ENCODE measurements around the gene LMNTD1. TPM values are rescaled to one million over a fixed set of nuclear protein-coding genes. Genes with fewer than 3 reads are reported as not detected.
"Not testable (repeated sequence)": the region's sequence is repeated elsewhere in the genome, so short reads cannot be mapped to it uniquely, and the experiment has no call there.

Gene LMNTD1
- total RNA-seq, 1 experiment from 2014 or later = 1.9 TPM

DNA sequence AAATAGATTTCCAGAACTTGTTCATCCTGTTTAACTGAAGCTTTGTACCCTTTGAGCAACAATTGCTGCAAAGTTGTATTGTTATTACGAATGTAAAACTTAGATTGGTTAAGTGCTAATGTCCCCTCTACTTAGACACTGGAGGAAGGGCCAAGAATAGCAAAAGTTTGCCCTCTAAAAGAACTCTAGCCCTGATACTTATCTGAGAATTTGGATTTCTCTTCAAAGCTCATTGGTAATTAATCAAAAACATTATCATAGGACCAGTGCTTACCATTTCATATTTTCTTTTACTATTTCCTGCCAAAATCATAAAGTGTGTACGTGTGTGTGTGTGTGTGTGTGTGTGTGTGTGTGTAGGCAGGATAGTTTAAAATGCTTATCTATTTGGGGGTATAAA lies 58.2 kb downstream of the LMNTD1 start:
- H3K36me3 ChIP-seq = no peaks in the 10 kb centered on the region
- H3K4me1 ChIP-seq (replicated peaks) = peaks cover 15% of the 10 kb centered on the region
- H3K4me3 ChIP-seq = no peak overlapping the region
- H3K27me3 ChIP-seq (replicated peaks) = no peaks in the 10 kb centered on the region
- no peak for DNase-seq (ENCODE audit: low read depth in 1 of 2, low spot score in 2 of 2)
- H3K9me3 ChIP-seq (replicated peaks) = 0 out of 2 replicates have a peak, but pooled peaks cover 2% of the 10 kb centered on the region
- H3K27ac ChIP-seq = 0 out of 2 replicates have a peak overlapping the region, but pooled peaks have one; percentile 6

DNA sequence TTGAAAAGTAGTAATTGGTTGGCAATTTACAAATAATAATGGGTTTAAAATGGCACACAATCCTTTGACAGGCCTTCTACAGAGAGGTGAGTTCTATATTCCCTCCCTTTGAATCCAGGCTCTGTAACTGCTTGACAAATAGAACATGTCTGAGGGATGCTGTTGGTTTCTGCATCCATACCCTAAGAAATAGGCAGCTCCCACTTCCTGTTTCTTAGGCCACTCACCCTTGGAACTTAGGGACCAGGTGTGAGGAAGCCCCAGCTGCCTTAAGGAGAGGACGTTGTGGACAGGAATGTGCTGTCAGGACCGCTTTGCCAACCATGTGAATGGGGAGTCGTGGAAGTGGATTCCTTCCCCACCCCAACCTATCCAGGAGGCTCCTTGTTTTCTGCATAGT lies 59.4 kb downstream of the LMNTD1 start:
- Histone ChIP-seq H3K9me3 (replicated peaks) (0 out of 2 replicates have a peak, but pooled peaks cover 2% of the 10 kb centered on the region), H3K4me1 (replicated peaks) (peaks cover 15% of the 10 kb centered on the region), H3K36me3 (no peaks in the 10 kb centered on the region), H3K27ac (no peak overlapping the region), H3K27me3 (replicated peaks) (no peaks in the 10 kb centered on the region), H3K4me3 (no peak overlapping the region)
- DNase-seq (ENCODE audit: low read depth in 1 of 2, low spot score in 2 of 2) = no peak

DNA sequence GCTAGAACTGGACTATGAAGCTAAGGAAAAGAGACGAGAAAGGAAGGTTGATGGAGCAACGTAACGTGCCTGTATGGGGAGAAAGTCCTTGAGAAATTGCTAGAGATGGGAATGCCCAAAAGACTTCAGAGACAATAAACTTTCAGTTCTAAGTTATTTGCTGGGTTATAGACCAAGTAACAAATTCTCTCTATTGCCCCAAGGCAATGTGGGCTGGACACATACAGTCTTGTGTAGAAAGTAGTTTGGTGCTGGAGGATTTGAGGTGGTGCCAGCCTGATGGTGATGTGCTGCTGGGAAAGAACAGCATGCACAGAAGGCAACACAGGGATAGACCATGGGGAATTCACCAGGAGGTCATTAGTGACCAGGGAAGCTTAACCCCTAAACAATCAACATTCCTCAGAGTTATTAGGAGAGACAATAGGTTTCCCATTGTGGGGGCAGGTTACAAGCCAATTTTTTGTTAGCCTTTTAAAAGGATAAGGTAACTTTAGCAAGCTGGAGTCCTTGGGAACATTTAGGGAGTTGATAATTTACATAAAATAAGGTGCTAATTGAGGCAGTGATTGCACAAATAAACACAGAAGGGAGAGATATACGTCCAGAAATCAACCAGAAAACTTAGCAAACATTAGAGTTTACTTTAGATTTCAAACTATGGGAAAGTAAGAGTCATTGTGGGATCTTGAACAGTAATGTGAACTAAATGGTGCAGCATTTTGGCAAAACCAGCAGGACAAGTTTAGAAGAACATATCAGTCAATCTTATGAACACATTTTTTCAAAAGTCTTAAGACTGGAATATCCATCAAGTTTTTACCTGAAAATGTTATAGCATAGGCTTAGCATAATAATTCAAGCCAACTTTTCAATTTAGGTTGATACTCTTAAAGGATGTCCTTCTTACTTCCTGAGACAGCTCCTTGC lies 61.4 kb downstream of the LMNTD1 start:
- Histone ChIP-seq H3K4me3 (no peak overlapping the region), H3K36me3 (no peaks in the 10 kb centered on the region), H3K27ac (no peak overlapping the region), H3K9me3 (replicated peaks) (no peaks in the 10 kb centered on the region), H3K27me3 (replicated peaks) (no peaks in the 10 kb centered on the region), H3K4me1 (replicated peaks) (peaks cover 15% of the 10 kb centered on the region)
- DNase-seq (ENCODE audit: low read depth in 1 of 2, low spot score in 2 of 2) = no peak

DNA sequence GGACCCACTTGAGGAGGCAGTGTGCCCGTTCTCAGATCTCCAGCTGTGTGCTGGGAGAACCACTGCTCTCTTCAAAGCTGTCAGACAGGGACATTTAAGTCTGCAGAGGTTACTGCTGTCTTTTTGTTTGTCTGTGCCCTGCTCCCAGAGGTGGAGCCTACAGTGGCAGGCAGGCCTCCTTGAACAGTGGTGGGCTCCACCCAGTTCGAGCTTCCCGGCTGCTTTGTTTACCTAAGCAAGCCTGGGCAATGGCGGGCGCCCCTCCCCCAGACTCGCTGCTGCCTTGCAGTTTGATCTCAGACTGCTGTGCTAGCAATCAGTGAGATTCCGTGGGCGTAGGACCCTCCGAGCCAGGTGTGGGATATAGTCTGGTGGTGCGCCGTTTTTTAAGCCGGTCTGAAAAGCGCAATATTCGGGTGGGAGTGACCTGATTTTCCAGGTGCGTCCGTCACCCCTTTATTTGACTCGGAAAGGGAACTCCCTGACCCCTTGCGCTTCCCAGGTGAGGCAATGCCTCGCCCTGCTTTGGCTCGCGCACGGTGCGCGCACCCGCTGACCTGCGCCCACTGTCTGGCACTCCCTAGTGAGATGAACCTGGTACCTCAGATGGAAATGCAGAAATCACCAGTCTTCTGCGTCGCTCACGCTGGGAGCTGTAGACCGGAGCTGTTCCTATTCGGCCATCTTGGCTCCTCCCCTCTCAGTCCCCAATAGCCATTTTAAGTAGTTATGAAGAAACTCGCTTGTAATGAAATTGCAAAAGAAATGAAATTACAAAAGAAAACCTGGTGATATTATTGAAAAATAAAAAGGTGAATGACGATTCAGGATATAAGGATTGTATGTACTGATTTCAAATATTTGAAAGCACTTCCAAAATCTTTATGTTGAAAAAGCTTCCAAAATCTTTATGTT lies 63.9 kb downstream of the LMNTD1 start:
- H3K36me3 ChIP-seq; H3K9me3 ChIP-seq (replicated peaks); H3K4me3 ChIP-seq; H3K27me3 ChIP-seq (replicated peaks); DNase-seq (ENCODE audit: low read depth in 1 of 2, low spot score in 2 of 2); H3K27ac ChIP-seq; H3K4me1 ChIP-seq (replicated peaks): not testable (repeated sequence)

DNA sequence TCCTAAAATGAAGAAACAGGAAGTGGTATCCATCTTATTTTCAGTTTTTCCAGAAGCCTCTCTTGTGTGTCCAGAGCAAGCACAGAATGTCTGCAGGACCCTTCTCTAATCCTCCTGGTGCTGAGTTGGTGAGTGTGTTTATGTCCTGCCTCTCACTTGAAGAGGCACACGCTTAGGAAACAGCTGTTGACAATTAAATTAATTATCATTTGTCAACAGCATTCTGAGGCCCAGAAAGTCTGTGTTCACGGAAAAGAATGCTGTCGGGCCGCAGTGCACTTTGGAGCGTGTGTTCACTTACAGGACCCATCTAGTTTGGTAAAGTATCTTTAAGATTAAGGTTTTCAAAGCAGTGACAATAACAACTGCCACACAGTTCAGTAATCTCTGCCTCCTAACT lies 70.5 kb downstream of the LMNTD1 start:
- Histone ChIP-seq H3K36me3 (no peaks in the 10 kb centered on the region), H3K27ac (no peak overlapping the region), H3K4me3 (no peak overlapping the region), H3K27me3 (replicated peaks) (no peaks in the 10 kb centered on the region), H3K4me1 (replicated peaks) (no peaks in the 10 kb centered on the region), H3K9me3 (replicated peaks) (no peaks in the 10 kb centered on the region)
- DNase-seq (ENCODE audit: low read depth in 1 of 2, low spot score in 2 of 2) = no peak

DNA sequence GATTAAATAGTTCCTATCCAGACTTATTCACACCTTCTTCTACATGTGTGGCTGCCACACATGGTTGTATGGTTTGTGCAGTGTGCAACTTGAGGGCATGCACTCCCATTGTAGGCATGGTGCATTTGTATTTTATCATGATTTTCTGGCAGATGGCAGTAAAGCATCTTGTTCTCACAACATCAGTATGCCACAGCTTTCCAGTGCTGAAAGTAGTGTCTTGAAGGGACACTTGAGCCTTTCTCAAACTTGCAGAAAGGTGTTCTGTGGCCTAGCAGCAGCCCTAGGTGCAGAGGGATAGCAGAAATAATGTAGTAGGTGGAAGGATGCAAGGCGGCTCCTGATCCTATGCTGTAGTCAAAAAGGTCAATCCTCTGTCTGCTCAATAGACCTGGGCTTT lies 72.9 kb downstream of the LMNTD1 start:
- no peak overlapping the region for H3K4me3 ChIP-seq
- no peaks in the 10 kb centered on the region for H3K9me3 ChIP-seq (replicated peaks)
- no peak overlapping the region for H3K27ac ChIP-seq
- no peaks in the 10 kb centered on the region for H3K27me3 ChIP-seq (replicated peaks)
- no peaks in the 10 kb centered on the region for H3K4me1 ChIP-seq (replicated peaks)
- no peaks in the 10 kb centered on the region for H3K36me3 ChIP-seq
- no peak for DNase-seq (ENCODE audit: low read depth in 1 of 2, low spot score in 2 of 2)

DNA sequence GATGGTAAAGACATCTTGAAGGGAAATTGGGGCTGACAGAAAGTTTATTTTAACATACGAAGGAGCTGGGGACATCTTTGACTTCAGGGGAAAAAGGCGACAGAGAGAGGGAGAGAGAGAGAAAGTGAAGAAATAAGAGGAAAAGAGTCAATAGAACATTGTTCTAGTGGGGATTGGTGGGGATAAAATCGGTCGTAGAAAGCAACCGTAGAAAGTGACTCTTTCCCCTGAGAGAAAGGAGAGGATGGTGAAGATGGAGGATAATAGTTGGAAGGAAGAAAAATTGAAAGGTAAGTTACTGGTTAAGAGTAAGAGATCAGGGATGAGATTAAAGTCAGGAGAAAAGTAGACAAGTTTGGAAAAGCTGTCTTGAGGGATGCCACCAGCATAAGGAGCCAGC lies 75.9 kb downstream of the LMNTD1 start:
- H3K36me3 ChIP-seq = no peaks in the 10 kb centered on the region
- no peaks in the 10 kb centered on the region for H3K9me3 ChIP-seq (replicated peaks)
- H3K4me1 ChIP-seq (replicated peaks) = no peaks in the 10 kb centered on the region
- DNase-seq (ENCODE audit: low read depth in 1 of 2, low spot score in 2 of 2) = no peak
- no peaks in the 10 kb centered on the region for H3K27me3 ChIP-seq (replicated peaks)
- H3K4me3 ChIP-seq = no peak overlapping the region
- no peak overlapping the region for H3K27ac ChIP-seq

DNA sequence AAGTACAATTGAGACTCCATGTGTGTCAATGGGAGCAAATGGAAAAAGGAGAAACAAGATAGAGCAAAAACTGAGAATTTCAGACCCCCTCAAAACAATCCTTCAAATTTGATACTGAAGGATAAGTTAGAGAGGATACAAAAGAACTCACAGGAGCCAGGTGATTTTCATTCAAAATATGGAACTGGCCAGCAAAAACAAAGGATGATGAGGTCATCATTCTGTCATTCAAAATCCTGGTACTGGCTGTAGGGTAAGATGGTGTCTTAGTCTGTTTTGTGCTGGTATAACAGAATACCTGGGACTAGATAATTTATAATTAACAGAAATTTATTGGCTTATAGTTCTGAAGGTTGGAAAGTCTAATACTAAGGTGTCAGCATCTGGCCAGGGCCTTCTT lies 80.6 kb downstream of the LMNTD1 start:
- H3K4me1 ChIP-seq (replicated peaks) = no peaks in the 10 kb centered on the region
- H3K4me3 ChIP-seq = no peak overlapping the region
- H3K36me3 ChIP-seq = no peaks in the 10 kb centered on the region
- no peaks in the 10 kb centered on the region for H3K9me3 ChIP-seq (replicated peaks)
- H3K27me3 ChIP-seq (replicated peaks) = no peaks in the 10 kb centered on the region
- DNase-seq (ENCODE audit: low read depth in 1 of 2, low spot score in 2 of 2) = no peak
- no peak overlapping the region for H3K27ac ChIP-seq

DNA sequence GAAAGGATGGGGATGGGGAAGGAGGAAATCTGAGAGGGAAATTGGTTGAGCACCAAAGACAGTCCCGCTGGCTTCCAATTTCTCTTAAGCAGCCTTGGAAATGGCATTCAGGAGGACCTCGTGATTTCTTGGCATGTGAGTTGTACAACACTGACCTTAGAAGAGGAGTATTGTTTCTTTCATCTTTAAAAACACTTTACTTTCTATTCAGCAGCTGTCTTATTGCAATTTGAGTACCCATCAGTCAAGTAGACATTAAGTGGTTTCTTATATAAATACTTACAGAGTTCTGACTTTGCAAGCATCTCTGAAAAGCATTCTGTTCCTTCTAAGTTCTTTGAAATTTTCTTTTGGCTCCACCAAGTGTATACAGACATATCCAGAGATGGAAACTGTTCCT lies 83.2 kb downstream of the LMNTD1 start:
- no peaks in the 10 kb centered on the region for H3K9me3 ChIP-seq (replicated peaks)
- H3K27me3 ChIP-seq (replicated peaks) = no peaks in the 10 kb centered on the region
- H3K36me3 ChIP-seq = no peaks in the 10 kb centered on the region
- no peak overlapping the region for H3K4me3 ChIP-seq
- H3K27ac ChIP-seq = no peak overlapping the region
- H3K4me1 ChIP-seq (replicated peaks) = no peaks in the 10 kb centered on the region
- DNase-seq (ENCODE audit: low read depth in 1 of 2, low spot score in 2 of 2) = no peak

DNA sequence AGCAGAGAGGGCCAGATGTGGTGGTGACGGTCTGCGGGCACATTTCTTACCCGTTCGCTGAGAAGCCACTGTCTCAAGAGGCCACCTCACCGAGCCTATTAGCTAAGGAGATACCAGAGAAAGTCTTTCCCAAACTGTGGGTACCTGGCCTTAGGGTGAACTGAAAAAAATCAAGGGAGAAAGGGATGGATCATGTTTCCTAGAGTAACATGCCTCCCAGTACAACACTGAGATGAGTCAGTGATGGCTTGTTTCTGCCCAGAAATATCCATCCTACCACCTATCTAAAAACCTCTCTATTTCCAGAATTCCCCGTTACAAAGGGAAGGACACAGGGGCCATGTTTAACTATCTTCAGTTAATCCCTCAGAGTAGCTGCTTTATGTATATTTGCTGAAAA lies 83.7 kb downstream of the LMNTD1 start:
- H3K27me3 ChIP-seq (replicated peaks) = no peaks in the 10 kb centered on the region
- no peak overlapping the region for H3K27ac ChIP-seq
- no peak overlapping the region for H3K4me3 ChIP-seq
- DNase-seq (ENCODE audit: low read depth in 1 of 2, low spot score in 2 of 2) = no peak
- no peaks in the 10 kb centered on the region for H3K36me3 ChIP-seq
- no peaks in the 10 kb centered on the region for H3K9me3 ChIP-seq (replicated peaks)
- H3K4me1 ChIP-seq (replicated peaks) = no peaks in the 10 kb centered on the region

DNA sequence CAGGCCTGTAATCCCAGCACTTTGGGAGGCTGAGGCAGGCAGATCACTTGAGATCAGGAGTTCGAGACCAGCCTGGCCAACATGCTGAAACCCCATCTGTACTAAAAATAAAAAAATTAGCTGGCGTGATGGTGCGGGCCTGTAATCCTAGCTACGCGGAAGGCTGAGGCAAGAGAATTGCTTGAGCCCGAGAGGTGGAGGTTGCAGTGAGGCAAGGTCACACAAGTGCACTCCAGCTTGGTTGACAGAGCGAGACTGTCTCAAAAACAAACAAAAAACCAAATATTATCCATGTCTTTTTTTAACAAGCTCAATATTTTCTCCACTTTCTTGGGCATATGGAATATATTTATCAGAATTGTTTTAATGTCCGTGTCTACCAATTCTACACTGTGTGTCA lies 89.6 kb downstream of the LMNTD1 start:
- no peaks in the 10 kb centered on the region for H3K27me3 ChIP-seq (replicated peaks)
- no peaks in the 10 kb centered on the region for H3K9me3 ChIP-seq (replicated peaks)
- no peak for DNase-seq (ENCODE audit: low read depth in 1 of 2, low spot score in 2 of 2)
- no peak overlapping the region for H3K27ac ChIP-seq
- peaks cover 3% of the 10 kb centered on the region for H3K4me1 ChIP-seq (replicated peaks)
- H3K36me3 ChIP-seq = no peaks in the 10 kb centered on the region
- no peak overlapping the region for H3K4me3 ChIP-seq

DNA sequence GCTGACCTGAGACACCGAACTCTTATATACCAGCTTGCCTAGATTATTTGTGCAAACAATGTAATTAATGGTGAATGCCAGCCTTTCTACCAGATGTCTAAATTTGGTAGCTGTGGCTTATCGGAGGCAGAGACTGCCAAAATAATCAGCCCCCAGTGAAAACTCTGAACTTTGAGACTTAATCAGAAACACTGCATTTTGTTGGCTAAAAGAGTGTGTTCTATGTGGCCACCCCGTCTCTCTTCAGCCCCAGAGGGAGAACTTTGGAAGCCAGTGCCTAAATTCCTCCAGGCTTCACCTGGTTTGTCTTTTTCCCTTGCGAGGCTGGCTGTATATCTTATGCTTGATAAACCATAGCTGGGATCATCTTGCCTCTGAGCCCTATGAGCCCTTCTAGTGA lies 90.1 kb downstream of the LMNTD1 start:
- no peak for DNase-seq (ENCODE audit: low read depth in 1 of 2, low spot score in 2 of 2)
- Histone ChIP-seq H3K36me3 (no peaks in the 10 kb centered on the region), H3K4me1 (replicated peaks) (peaks cover 8% of the 10 kb centered on the region), H3K27ac (no peak overlapping the region), H3K9me3 (replicated peaks) (no peaks in the 10 kb centered on the region), H3K4me3 (no peak overlapping the region), H3K27me3 (replicated peaks) (no peaks in the 10 kb centered on the region)

DNA sequence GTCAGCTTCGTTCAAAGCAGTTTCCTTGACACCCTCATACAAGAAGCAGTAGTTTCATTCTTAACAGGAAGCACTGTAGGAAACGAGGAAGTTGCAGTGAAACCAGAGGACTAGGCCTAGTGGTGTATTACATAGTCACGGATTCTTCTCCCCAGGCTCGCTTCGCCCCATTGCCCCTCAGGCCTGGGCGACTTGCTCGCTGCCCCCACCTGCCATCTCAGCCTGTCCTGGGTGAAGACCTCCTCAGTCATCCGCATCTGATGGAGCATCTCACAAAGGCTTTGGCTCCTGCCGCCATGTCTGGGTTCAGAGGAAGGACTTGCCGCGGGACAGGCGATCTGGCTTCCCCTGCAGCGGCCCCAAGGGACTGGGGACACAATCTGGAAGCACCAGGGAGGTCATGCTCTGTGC lies 93.5 kb downstream of the LMNTD1 start:
- no peak for DNase-seq (ENCODE audit: low read depth in 1 of 2, low spot score in 2 of 2)
- Histone ChIP-seq H3K4me3 (no peak overlapping the region), H3K4me1 (replicated peaks) (peaks cover 12% of the 10 kb centered on the region), H3K27ac (no peak overlapping the region), H3K9me3 (replicated peaks) (no peaks in the 10 kb centered on the region), H3K36me3 (no peaks in the 10 kb centered on the region), H3K27me3 (replicated peaks) (no peaks in the 10 kb centered on the region)

DNA sequence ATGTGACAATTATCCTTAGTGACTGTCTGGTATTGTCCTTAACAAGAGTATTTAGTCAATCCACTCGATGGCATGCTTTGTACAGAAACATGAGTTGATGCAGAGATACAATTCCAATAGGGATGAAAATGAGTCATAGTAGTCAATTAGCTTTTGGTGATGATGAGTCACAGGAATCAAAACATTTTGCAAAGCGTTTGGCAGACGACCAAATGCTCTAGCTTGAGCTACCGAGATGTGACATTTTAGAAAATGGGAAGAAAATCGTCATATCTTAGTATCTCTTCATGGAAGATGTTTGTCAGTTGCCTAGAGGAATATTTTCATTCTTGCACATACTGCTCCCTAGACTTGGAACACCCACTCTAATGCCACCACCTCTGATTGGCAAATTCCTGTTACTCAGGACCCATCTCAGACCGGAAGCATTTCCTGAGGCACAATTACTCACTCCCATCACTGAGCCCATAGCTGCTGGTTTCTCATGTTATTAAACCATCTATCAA lies 95.0 kb downstream of the LMNTD1 start:
- DNase-seq (ENCODE audit: low read depth in 1 of 2, low spot score in 2 of 2) = peak; percentile 75 to 80
- Histone ChIP-seq H3K4me1 (replicated peaks) (peaks cover 12% of the 10 kb centered on the region), H3K27ac (peak overlapping the region; percentile 7), H3K4me3 (peak overlapping the region; percentile 16), H3K27me3 (replicated peaks) (no peaks in the 10 kb centered on the region), H3K9me3 (replicated peaks) (no peaks in the 10 kb centered on the region), H3K36me3 (no peaks in the 10 kb centered on the region)

All from SJSA1 (cell line).